ENCODE results near the gene ABHD4.
"Not testable (repeated sequence)": the region's sequence is repeated elsewhere in the genome, so short reads cannot be mapped to it uniquely, and the experiment has no call there.

Gene ABHD4

DNA sequence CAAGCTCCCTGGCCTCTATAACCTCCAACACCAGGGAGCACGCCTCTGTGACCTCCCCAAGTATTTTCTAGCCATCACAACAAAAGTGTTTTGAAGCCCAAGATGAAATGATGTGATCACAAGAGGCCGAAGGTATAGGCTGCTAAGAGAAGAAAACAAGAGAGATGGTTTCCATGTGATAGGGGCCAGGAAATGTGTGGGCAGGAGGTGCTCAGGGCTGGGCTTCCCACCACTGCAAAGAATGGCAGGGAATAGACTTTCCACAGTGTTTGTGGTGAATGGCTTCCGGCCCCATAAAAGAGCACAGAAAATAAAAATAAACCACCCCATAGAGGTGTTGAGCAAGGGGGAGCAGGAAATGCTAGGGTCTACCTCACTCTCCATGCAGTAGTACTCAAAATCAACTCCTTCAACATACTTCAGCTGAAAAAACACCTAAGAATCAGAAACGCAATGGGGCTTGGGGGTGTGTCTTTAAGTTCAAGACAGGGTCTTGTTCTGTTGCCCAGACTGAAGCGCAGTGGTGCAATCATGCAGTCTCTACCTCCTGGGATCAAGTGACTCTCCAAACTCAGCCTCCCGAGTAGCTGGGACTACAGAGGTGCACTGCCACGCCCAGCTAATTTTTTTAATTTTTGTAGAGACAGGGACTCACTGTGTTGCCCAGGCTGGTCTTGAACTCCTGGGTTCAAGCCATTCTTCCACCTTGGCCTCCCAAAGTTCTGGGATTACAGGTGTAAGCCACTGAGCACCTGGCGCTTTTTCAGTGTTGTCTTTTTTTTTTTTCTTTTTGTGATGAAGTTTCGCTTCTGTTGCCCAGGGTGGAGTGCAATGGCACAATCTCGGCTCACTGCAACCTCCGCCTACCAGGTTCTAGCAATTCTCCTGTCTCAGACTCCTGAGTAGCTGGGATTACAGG is 36.2 kb upstream of the ABHD4 start:
- DNase-seq, result no peak

DNA sequence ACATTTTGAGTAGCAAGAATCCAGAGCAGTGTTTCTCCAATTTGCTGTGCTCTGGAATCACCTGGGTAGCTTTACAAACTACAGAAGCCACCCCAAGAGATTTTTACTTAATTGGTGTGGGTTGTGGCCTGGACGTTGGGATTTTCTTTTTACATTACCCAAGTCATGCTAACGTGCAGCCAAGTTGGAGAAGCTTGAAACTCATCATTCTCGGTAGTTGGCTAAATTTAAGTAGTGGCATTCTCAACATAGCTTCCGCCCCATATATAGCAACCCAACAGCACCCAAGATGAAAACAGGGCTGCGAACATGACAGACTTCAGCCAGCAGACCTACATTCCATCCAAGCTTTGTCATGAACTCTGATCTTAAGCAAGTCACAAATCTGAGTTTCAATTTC is 34.1 kb upstream of the ABHD4 start:
- no peak for DNase-seq

DNA sequence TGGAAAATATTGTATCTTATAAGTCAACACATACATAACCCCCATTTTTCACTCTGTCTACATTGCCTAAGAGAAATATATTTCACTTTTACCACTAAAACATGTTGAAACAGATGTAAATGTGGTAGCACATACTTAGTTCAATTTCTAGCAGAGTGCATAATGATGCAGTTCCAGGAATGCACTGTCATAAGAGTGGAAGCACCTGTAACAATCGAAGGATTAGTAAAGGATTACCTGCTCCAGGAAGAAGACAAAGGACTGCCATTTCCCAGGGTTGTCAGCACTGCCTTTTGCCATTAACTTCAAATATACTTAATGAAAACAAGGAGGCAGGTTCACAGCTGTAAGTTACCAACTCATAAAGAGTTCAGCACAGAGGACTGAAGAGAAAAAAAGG is 33.6 kb upstream of the ABHD4 start:
- DNase-seq, result no peak

DNA sequence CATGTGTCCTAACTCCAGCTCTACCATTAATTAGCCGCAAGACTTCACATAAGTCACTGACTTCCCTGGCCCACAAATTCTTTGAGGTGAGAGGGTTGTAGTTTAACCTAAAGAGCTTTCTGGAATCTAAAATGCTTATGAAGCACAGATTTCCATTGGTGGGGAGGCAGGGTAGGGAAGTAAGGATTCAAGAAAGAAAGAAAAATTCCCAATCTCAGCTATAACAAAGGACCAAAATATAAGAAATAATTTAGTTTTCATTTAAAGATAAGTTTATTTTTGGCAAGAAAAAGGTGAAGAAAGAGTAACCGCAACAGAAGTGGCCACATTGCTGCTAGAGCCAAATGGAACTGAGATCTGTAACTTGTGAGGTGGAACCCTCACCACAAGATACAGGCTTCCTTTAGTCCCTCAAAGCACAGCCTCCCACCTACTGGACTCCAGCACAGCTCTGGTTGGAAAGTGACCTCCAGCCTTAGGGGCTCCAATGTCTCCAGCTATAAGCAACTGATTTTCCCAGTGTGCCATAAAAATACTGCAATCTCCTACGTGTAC is 32.6 kb upstream of the ABHD4 start:
- no peak for DNase-seq

DNA sequence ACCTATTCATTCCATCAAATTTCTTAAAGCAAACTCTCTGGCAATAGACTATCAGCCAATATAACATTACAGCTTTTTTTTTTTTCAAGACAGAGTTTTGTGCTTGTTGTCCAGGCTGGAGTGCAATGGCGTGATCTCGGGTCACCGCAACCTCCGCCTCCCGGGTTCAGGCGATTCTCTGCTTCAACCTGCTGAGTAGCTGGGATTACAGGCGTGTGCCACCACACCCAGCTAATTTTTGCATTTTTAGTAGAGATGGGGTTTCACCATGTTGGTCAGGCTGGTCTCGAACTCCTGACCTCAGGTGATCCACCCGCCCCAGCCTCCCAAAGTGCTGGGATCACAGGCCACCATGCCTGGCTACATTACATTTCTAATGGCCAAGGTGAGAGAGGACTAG is 31.8 kb upstream of the ABHD4 start:
- not testable (repeated sequence) for DNase-seq

DNA sequence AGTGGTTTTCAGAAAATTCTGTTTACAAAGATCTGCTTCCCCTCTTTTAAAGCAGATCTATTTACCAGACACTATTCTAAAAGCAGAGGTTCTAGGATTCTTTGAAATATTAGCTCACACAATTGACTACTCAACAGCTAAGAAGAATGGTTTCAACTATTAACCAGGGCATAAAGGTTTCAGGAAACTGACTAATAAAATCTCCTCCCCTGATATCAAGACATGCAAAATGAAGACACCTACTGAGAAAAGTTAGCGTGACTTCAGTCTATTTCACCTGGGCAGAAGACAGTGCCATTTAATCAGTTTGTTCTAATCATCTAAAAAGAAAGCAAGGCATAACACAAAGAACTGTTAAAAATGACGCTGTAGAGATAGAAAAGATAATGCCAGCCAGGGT is 31.3 kb upstream of the ABHD4 start:
- DNase-seq, result no peak

DNA sequence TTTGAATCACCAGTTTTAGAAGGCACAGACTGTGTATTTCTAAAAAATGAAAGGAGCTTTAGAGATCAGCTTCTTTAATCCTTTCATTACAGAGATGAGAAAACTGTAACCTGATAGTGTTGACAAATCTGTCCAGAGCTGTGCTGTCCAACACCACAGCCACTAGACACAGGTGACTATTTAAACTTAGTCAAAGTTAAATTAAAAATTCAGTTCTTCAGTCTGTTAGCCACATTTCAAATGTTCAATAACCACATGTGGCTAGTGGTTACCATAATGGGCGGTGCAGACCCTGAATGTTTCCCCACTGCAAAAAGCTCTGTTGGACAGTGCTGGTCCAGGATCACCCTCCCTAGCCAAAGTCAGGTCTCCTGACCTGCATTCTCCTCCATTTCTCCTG is 30.7 kb upstream of the ABHD4 start:
- no peak for DNase-seq

DNA sequence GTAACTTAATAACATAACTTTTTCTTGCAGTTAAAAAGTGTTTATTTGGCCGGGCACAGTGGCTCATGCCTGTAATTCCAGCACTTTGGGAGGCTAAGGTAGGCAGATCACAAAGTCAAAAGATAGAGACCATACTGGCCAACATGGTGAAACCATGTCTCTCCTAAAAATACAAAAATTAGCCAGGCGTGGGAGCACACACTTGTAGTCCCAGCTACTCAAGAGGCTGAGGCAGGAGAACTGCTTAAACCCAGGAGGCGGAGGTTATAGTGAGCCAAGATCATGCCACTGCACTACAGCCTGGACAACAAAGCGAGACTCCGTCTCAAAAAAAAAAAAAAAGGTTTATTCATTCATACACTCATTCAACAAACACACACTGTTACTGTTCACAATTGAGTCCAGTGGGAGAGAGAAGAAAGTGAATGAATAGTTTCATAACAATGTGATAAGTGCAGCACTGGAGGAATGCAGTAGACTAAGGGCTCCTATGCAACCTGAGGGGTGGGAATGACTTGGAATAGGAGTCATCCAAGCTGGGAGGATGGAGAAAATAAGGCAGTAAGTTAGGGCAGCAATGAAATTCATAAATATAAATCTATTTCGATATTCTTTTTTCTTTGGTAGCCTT is 28.9 kb upstream of the ABHD4 start:
- no peak for DNase-seq

DNA sequence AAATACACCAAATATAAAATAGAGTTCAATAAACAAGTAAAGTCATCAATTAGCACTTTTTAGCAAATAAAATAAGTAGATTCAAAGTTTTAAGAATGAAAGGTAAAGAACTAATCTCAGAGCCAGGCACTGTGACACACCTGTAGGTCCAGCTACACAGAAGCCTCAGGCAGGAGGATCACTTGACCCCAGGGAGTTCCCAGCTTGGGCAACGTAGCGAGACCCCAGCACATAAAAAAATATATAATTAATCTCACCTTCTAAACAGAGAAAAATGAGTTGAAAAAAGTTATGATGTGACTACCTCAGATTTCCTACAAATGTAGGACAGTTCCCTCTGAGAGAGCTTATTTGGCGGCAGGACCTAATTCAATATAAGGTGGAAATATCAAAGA is 28.4 kb upstream of the ABHD4 start:
- DNase-seq, result no peak

DNA sequence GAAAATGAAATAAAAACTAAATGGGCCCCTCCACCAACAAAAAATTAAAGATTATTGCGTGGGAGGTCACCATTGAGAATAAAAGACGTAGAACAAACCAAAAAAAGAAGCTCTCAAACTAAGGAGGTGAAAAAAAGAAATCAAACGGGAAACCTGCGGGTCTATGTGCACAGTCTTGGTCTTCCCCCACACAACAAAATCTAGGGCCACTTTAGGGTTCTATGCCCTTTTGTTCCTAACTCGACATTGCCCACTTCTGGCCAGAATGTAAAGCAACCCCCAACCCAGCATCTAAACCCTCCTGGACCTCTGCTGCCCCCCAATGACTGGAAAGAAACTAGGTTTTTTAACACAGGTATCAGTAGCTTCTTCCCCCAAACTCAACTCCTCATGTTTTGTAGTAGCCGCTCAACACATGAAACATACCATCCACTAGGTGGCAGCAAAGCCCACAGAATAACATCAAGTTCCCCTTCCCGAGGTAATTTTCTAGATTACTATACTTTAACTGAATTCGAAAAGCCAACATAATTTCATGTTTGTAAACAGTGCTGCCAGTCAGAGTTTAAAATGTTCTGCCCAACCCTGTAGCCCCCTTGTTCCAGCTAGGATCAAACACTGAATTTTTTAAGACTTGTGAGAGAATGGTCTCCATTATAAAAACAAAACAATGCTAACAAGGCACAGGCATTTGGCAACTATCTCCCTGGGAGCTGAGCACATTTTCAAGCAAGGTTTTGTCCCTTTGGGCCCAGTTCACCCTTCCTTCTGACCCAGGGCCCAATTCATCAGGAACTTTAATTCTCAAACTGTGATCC is 27.8 kb upstream of the ABHD4 start:
- DNase-seq, result peak; percentile 90

DNA sequence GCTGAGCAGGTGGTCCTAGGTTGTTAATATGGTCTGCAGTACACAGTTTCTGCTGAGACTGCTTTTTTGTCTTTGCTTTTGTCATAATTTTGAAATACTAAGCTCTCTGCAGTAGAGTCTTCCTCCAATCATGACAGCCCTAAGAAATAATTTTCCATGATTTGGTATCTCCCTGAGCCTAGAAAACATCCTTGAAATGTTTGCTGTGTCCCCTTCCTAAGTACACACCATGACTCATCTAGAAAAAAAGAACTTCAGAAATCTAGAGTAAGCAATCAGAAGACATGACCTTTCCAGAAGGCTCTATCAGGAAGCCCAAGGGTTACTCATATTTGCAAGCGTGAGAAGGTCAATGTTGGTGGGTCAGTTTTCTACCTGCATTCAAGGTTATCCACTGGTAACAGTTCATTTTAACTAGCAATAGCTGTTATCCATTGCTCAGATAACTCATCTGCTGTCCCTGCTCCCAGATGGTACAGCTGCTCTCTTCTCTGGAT is 25.5 kb upstream of the ABHD4 start:
- no peak for DNase-seq

DNA sequence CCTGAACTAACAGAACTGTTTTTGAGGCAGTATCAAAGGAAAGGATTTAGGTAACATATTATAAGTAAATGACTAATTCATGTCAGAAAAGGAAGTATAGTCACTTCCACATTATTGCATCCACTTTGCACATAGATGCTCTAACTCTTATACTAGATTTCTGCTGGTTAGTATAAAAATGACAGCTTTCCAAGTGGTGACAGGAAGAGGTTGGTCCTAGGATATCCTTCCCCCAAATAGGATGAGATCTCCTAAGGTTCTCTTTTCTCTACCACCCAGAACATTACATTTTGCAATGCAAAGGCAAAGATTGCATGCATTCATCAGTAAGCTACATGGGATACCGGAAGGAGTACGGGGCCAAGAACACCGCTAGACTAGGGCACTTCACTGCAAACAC is 24.3 kb upstream of the ABHD4 start:
- DNase-seq, result no peak

DNA sequence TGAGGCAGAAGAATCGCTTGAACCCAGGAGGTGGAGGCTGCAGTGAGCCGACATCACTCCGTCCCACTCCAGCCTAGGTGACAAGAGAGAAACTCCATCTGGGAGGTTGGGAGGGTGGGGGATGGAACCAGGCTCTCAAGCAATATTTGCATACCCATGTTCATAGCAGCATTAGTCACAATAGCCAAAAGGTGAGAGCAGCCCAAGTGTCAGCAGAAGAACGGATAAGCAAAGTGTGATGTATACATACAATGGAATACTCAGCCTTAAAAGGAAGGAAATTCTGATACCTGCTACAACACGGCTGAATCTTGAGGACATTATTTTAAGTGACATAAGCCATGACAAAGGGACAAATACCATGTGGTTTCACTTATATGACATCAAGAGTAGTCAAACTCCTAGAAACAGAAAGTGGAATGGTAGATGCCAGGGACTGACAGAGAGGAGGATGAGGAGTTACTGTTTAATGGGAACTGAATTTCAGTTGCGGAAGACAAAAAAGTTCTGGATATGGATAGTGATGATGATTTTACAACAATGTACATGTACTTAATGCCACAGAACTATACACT is 20.7 kb upstream of the ABHD4 start:
- no peak for DNase-seq

DNA sequence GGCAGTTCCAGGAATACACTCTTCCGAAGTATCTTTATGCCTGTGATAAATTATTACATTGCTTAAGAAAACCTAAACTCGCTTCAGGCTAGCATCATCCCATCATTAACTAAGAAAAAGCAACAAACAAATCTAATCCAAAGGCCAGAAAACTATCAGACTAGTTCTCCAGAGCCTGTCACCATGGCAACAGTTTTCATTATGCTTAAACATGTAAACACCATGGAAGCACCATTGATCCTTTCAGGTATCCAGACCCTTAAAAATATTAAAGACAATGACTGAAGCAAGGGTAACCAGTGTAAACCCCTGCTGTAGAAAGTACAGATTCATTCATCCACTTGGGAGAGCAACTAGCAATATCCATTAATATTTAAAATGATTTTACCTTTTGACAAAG is 18.9 kb upstream of the ABHD4 start:
- DNase-seq, result no peak

DNA sequence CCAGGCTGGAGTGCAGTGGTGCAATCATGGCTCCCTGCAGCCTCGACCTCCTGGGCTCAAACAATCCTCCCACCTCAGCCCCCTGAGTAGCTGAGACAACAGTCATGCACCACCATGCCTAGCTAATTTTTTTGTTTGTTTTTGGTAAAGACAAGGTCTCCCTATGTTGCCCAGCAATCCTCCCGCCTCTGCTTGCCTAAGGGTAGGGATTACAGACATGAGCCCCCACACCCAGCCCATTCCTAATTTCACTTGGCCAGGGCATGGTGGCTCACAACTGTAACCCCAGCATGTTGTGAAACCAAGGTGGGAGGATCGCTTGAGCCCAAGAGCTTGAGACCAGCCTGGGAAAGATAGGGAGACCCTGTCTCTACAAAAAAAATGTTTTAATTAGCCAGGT is 18.2 kb upstream of the ABHD4 start:
- DNase-seq, result no peak

DNA sequence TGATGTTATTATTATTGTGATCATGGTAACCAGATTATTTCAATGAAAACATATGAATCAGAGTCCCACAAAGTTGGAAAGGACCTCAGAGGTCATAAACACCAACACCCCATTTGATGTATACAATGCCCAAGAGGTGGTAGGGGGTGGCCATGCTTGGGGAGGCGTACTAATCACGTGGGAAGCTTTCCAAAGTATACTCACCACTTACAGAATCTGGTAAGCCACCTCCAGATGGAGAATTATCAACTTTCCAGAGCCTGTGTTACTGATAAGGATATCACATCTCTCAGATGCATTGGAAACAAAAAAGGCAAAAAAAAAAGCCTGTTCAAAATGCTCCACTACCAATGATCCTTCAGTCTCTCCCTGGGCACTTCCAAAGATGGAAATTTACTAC is 17.5 kb upstream of the ABHD4 start:
- DNase-seq, result no peak

DNA sequence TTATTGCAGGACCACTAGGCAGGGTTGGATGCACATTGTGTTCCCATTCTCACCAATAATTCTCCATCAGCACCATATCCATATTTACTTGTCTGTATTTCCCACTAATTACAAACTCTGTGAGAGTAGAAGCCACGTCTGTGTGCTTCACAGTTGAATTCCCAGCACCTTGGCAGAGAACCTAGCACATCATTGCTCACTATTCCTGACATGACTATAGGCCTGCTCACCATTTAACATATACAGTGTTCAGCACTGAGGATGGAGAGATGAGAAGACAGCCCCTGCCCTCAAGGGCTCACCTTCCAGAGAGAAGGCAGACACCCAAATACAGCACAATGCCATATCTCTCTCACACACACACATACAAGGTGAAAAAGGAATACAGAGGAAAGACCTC is 14.1 kb upstream of the ABHD4 start:
- DNase-seq, result no peak

DNA sequence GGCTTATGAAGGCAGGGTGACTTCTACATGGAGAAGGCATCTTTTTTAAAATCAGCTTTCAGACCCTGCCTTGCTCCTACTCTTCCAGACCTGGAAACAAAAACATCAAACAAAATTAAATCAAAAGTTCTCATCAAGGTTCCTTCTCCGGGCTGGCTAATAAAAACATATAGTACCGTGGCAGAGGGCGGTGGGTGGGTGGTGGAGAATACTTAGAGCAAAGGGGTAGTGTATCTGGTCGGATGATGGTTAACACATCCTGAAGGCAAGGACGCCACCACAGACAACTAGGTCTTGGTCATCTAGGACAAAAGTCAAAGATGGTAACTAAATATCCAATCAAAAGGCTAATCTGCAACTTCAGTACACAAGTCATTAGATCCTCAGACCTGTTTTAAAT is 10.9 kb upstream of the ABHD4 start:
- DNase-seq, result no peak

DNA sequence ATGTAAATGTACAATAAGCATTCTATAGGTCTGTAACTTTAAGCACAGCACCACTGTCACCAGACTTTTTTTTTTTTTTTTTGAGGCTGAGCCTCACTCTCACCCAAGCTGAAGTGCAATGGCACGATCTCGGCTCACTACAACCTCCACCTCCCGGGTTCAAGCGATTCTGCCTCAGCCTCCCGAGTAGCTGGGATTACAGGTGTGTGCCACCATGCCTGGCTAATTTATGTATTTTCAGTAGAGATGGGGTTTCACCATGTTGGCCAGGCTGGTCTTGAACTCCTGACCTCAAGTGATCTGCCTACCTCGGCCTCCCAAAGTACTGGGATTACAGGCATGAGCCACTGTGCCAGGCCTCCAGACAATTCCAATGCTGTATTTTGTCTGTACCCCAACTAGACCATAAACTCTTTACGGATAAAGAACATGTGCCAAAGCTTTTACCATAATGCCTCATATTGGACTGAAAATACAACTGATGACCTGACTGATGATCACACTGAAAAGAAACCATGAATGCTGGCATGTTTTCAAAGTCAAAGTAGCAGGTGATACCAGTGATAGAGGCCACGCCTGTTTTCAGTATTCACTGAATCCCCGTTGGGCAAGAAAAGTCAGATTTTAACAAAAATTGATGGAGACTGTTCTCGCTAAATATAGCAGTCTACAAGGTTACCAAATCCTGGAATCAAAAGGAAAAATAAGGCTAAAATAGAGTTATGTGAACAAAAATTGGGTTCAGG is 10.2 kb upstream of the ABHD4 start:
- DNase-seq, result not testable (repeated sequence)

DNA sequence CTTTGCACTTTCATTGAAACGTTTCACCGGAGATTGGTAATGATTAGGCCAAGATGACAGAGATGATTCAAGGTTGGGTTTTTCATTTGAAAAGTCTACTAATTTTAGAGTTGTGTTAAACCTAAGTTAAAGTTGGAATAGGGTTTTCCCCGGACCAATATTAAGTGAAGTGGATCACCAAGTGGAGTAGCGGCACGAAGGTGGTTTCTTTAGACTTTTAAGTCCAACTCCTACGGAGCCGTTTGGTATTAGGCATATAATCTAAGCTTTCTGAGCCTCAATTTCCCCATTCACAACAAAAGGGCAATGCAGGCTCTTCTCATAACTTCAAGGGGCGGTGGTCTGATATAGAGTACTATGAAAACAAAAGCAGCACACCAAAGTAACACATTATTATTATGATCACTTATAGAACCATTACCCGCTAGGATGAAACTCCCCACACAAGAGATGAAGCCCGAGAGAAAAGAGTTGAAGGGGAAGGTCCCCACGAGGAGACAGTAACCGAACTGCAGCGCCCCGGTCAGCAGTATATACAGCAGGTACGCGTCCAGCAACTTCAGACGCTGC is 9.5 kb upstream of the ABHD4 start:
- DNase-seq, result no peak

DNA sequence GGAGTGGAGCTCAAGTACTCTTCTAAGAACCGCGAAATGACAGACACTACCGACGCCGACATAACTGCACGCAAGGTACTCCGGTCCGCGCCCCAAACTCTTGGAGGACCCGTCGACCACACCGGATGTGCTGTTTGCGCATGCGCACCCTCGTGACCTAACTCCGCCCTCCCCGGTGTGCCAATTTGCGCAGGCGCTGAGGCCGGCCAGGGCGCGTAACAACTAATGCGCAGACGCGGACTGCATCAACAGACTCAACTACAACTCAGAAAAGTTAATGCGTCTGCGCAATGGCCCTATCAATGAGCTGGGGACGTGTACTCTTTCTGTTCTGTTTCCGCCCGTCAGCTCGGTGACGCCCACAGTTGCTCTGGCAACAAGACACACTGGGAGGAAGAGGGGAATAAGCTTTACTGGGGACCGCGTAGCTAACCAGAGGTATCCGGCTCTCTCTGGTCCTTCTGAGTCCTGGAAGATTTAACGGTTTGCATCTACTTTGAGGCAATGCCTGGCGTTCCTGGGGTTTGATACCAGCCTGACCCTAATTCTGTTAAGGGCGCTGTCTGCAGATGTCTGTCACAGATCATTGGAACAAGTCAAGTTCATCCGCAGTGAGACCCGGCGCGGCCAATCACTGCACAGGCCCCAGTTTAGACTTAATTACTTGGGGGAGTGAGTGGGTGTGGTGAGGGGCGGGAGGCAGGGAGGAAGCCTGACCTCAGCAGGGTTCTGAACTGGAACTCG is 8.8 kb upstream of the ABHD4 start, which contains the start of gene DAD1:
Gene DAD1, minus strand, starts transcription at position 129 of the 744 bp plus-strand sequence. Its CDS starts 67 bp downstream, at position 62.
- DNase-seq, result peak; percentile 100
